WTC11 (cell line): Measurements from ENCODE around the gene CD101. TPM values are rescaled to one million over a fixed set of nuclear protein-coding genes. Genes with fewer than 3 reads are reported as not detected.

Experiments
- ATAC-seq: fragments of 200-7000 bp; cut with Tn5 transposase; 2 replicates; pipeline ENCODE4 v1.10.0; 2021; ENCODE audit warnings: mild to moderate bottlenecking, moderate library complexity
- CTCF ChIA-PET: fragments of 300-600 bp; sonication (Branson Sonifier 250); formaldehyde crosslinking; loops from one replicate; lab custom pipeline; 2021; ENCODE audit warnings: antibody characterized with exemption; lab: Charles Lee
- POLR2A ChIA-PET: fragments of 350-600 bp; sonication (Branson Sonifier 250); formaldehyde crosslinking; loops from one replicate; lab custom pipeline; 2021; ENCODE audit warnings: antibody characterized with exemption; lab: Charles Lee
- DNase-seq: peaks from one replicate; pipeline ENCODE4 v3.0.0; 2021; ENCODE audit warnings: low spot score
- H3K27ac Mint-ChIP-seq: 2 replicates; pipeline ENCODE4 v1.8.0; 2021; ENCODE audit warnings: mixed read lengths
- H3K27me3 Mint-ChIP-seq: 2 replicates; pipeline ENCODE4 v1.8.0; 2021; ENCODE audit warnings: low read depth, mild to moderate bottlenecking, moderate library complexity, mixed read lengths
- H3K36me3 Mint-ChIP-seq: 2 replicates; pipeline ENCODE4 v1.8.0; 2021; ENCODE audit warnings: mixed read lengths
- H3K4me1 Mint-ChIP-seq: 2 replicates; pipeline ENCODE4 v1.8.0; 2022; ENCODE audit warnings: mixed read lengths
- H3K4me3 Mint-ChIP-seq: 2 replicates; pipeline ENCODE4 v1.8.0; 2021; ENCODE audit warnings: mild to moderate bottlenecking, moderate library complexity, mixed read lengths
- H3K9me3 Mint-ChIP-seq: 2 replicates; pipeline ENCODE4 v1.8.0; 2021; ENCODE audit warnings: mixed read lengths
- GTF2I ChIP-seq: fragments of 250-450 bp; sonication (Bioruptor Pico); conservative IDR thresholded peaks from 2 replicates; pipeline ENCODE4 v1.4.0; 2021; ENCODE audit warnings: mild to moderate bottlenecking
- HMGA2 ChIP-seq: fragments of 250-450 bp; sonication (Bioruptor Pico); IDR thresholded peaks from 2 replicates; pipeline ENCODE4 v1.4.0; 2021; ENCODE audit warnings: mild to moderate bottlenecking, moderate library complexity
- NFYB ChIP-seq: sonication (generic); formaldehyde crosslinking; conservative IDR thresholded peaks from 2 replicates; pipeline ENCODE4 v1.8.0; 2022; ENCODE audit warnings: low read depth, missing genetic modification reagents
- SP1 ChIP-seq: sonication (generic); formaldehyde crosslinking; conservative IDR thresholded peaks from 2 replicates; pipeline ENCODE4 v1.8.1; 2022; ENCODE audit warnings: missing genetic modification reagents
- TP53 ChIP-seq: sonication (generic); formaldehyde crosslinking; IDR thresholded peaks from 2 replicates; pipeline ENCODE4 v1.8.1; 2023; ENCODE audit warnings: mild to moderate bottlenecking, missing genetic modification reagents
- ZNF416 ChIP-seq: fragments of 250-450 bp; sonication (Bioruptor Pico); IDR thresholded peaks from 2 replicates; pipeline ENCODE4 v1.9.0; 2021; ENCODE audit warnings: mild to moderate bottlenecking, inconsistent platforms
- ZNF423 ChIP-seq: fragments of 250-450 bp; sonication (Bioruptor Pico); IDR thresholded peaks from 2 replicates; pipeline ENCODE4 v2.1.2; 2022; ENCODE audit warnings: mild to moderate bottlenecking, moderate library complexity
- total RNA-seq: library from RNA; stranded (reverse); gene quantifications from 3 replicates; pipeline ENCODE4 v1.2.3, GENCODE V29; 2021
- TF ChIP-seq, protein P1 (sequence below): sonication (generic); formaldehyde crosslinking; IDR thresholded peaks from 2 replicates; pipeline ENCODE4 v1.8.0; 2023; ENCODE audit warnings: missing genetic modification reagents, mild to moderate bottlenecking, borderline replicate concordance
- TF ChIP-seq, protein P2 (sequence below): sonication (generic); formaldehyde crosslinking; IDR thresholded peaks from 2 replicates; pipeline ENCODE4 v1.8.1; 2023; ENCODE audit warnings: mild to moderate bottlenecking, missing genetic modification reagents, moderate library complexity
- TF ChIP-seq, protein P3 (sequence below): fragments of 250-450 bp; sonication (Bioruptor Pico); IDR thresholded peaks from 2 replicates; pipeline ENCODE4 v1.9.0; 2021; ENCODE audit warnings: mild to moderate bottlenecking, borderline replicate concordance
- TF ChIP-seq, protein P4 (sequence below): sonication (generic); formaldehyde crosslinking; IDR thresholded peaks from 2 replicates; pipeline ENCODE4 v1.8.1; 2023; ENCODE audit warnings: mild to moderate bottlenecking, missing genetic modification reagents
- TF ChIP-seq, protein P5 (sequence below): fragments of 250-450 bp; sonication (Bioruptor Pico); IDR thresholded peaks from 2 replicates; pipeline ENCODE4 v1.9.0; 2021; ENCODE audit warnings: moderate library complexity, mild to moderate bottlenecking, inconsistent platforms, borderline replicate concordance
- TF ChIP-seq, protein P6 (sequence below): sonication (generic); formaldehyde crosslinking; IDR thresholded peaks from 2 replicates; pipeline ENCODE4 v1.8.1; 2022; ENCODE audit warnings: low read depth, mild to moderate bottlenecking, moderate library complexity, missing genetic modification reagents, borderline replicate concordance
- TF ChIP-seq, protein P7 (sequence below): fragments of 250-450 bp; sonication (Bioruptor Pico); conservative IDR thresholded peaks from 2 replicates; pipeline ENCODE4 v1.9.0; 2021; ENCODE audit warnings: mild to moderate bottlenecking
- TF ChIP-seq, protein P8 (sequence below): fragments of 250-450 bp; sonication (Bioruptor Pico); IDR thresholded peaks from 2 replicates; pipeline ENCODE4 v1.8.0; 2021; ENCODE audit warnings: mild to moderate bottlenecking
- TF ChIP-seq, protein P9 (sequence below): sonication (generic); formaldehyde crosslinking; IDR thresholded peaks from 2 replicates; pipeline ENCODE4 v1.8.0; 2022; ENCODE audit warnings: mild to moderate bottlenecking, missing genetic modification reagents

The CD101 gene
- total RNA-seq, 1 experiment from 2014 or later, result 1.4 TPM

DNA sequence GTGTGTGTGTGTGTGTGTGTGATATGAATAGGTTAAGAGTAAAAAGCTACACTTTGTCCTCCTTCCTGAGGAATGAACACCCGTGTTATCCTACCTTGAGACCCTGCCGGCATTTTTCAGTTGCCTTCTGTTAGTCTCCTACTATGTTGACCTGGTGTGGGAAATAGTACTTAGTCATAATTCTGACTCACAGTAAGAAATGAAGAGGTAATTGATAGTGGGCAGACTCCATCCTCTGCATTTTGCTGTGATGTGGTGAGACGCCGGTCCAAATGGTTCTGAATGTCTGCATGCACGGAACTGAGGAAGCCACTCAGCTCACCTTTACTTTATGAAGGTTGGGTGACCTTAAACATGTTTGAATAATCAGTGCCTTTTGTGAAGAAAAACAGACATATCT lies 12.6 kb downstream of the CD101 start:
- DNase-seq (no peak), ATAC-seq (no peak)
- H3K9me3 Mint-ChIP-seq, result no peaks in the 10 kb centered on the region
- ChIA-PET POLR2A (interaction anchor here (0.7 kb wide), 1 partner anchor 253 kb away, joined by 5 read pairs; no protein-coding TSS in a partner anchor), CTCF (no interaction called here)
- H3K27me3 Mint-ChIP-seq, result no peaks in the 10 kb centered on the region
- H3K4me3 Mint-ChIP-seq, result no peak overlapping the region
- H3K4me1 Mint-ChIP-seq, result peaks cover 23% of the 10 kb centered on the region
- TF ChIP-seq SP1 (CRISPR knock-in tag) (no peak), ZNF423 (CRISPR knock-in tag) (no peak), ZNF416 (no peak)
- TF ChIP-seq, protein P1, sequence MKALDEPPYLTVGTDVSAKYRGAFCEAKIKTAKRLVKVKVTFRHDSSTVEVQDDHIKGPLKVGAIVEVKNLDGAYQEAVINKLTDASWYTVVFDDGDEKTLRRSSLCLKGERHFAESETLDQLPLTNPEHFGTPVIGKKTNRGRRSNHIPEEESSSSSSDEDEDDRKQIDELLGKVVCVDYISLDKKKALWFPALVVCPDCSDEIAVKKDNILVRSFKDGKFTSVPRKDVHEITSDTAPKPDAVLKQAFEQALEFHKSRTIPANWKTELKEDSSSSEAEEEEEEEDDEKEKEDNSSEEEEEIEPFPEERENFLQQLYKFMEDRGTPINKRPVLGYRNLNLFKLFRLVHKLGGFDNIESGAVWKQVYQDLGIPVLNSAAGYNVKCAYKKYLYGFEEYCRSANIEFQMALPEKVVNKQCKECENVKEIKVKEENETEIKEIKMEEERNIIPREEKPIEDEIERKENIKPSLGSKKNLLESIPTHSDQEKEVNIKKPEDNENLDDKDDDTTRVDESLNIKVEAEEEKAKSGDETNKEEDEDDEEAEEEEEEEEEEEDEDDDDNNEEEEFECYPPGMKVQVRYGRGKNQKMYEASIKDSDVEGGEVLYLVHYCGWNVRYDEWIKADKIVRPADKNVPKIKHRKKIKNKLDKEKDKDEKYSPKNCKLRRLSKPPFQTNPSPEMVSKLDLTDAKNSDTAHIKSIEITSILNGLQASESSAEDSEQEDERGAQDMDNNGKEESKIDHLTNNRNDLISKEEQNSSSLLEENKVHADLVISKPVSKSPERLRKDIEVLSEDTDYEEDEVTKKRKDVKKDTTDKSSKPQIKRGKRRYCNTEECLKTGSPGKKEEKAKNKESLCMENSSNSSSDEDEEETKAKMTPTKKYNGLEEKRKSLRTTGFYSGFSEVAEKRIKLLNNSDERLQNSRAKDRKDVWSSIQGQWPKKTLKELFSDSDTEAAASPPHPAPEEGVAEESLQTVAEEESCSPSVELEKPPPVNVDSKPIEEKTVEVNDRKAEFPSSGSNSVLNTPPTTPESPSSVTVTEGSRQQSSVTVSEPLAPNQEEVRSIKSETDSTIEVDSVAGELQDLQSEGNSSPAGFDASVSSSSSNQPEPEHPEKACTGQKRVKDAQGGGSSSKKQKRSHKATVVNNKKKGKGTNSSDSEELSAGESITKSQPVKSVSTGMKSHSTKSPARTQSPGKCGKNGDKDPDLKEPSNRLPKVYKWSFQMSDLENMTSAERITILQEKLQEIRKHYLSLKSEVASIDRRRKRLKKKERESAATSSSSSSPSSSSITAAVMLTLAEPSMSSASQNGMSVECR (CRISPR knock-in tag), result no peak
- TF ChIP-seq, protein P2, sequence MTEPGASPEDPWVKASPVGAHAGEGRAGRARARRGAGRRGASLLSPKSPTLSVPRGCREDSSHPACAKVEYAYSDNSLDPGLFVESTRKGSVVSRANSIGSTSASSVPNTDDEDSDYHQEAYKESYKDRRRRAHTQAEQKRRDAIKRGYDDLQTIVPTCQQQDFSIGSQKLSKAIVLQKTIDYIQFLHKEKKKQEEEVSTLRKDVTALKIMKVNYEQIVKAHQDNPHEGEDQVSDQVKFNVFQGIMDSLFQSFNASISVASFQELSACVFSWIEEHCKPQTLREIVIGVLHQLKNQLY (CRISPR knock-in tag), result no peak
- TF ChIP-seq, protein P3, sequence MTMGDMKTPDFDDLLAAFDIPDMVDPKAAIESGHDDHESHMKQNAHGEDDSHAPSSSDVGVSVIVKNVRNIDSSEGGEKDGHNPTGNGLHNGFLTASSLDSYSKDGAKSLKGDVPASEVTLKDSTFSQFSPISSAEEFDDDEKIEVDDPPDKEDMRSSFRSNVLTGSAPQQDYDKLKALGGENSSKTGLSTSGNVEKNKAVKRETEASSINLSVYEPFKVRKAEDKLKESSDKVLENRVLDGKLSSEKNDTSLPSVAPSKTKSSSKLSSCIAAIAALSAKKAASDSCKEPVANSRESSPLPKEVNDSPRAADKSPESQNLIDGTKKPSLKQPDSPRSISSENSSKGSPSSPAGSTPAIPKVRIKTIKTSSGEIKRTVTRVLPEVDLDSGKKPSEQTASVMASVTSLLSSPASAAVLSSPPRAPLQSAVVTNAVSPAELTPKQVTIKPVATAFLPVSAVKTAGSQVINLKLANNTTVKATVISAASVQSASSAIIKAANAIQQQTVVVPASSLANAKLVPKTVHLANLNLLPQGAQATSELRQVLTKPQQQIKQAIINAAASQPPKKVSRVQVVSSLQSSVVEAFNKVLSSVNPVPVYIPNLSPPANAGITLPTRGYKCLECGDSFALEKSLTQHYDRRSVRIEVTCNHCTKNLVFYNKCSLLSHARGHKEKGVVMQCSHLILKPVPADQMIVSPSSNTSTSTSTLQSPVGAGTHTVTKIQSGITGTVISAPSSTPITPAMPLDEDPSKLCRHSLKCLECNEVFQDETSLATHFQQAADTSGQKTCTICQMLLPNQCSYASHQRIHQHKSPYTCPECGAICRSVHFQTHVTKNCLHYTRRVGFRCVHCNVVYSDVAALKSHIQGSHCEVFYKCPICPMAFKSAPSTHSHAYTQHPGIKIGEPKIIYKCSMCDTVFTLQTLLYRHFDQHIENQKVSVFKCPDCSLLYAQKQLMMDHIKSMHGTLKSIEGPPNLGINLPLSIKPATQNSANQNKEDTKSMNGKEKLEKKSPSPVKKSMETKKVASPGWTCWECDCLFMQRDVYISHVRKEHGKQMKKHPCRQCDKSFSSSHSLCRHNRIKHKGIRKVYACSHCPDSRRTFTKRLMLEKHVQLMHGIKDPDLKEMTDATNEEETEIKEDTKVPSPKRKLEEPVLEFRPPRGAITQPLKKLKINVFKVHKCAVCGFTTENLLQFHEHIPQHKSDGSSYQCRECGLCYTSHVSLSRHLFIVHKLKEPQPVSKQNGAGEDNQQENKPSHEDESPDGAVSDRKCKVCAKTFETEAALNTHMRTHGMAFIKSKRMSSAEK (CRISPR knock-in tag), result no peak
- TF ChIP-seq, protein P4, sequence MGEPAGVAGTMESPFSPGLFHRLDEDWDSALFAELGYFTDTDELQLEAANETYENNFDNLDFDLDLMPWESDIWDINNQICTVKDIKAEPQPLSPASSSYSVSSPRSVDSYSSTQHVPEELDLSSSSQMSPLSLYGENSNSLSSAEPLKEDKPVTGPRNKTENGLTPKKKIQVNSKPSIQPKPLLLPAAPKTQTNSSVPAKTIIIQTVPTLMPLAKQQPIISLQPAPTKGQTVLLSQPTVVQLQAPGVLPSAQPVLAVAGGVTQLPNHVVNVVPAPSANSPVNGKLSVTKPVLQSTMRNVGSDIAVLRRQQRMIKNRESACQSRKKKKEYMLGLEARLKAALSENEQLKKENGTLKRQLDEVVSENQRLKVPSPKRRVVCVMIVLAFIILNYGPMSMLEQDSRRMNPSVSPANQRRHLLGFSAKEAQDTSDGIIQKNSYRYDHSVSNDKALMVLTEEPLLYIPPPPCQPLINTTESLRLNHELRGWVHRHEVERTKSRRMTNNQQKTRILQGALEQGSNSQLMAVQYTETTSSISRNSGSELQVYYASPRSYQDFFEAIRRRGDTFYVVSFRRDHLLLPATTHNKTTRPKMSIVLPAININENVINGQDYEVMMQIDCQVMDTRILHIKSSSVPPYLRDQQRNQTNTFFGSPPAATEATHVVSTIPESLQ (CRISPR knock-in tag), result no peak
- no peak overlapping the region for H3K27ac Mint-ChIP-seq
- H3K36me3 Mint-ChIP-seq, result no peaks in the 10 kb centered on the region; the same call in 1 of the 2 replicates

DNA sequence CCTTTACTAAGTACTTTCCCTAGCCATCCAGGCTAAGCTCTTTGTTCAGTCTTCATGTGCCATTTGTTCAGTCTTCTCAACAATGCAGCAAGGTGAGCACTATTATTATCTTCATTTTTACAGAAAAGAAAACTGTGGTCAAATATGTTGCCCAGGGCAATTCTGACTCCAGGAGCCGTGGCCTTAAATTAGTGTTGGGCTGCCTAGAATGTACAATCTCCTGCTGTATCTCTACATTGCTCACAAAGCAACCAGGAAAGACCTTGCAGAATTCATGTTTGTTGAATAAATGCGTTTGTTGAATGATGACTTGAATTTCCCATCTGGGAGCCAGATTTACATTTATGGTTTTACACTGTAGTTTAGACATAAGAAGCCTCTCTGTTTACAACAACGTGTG lies 14.2 kb downstream of the CD101 start:
- no peak overlapping the region for H3K27ac Mint-ChIP-seq

More for the DNA sequence above, 14.2 kb downstream of the CD101 start:
- no peaks in the 10 kb centered on the region for H3K27me3 Mint-ChIP-seq
- ATAC-seq (no peak), DNase-seq (no peak)
- CTCF ChIA-PET, result no interaction called here
- POLR2A ChIA-PET, result no interaction called here
- H3K9me3 Mint-ChIP-seq, result no peaks in the 10 kb centered on the region
- TF ChIP-seq, protein P5, sequence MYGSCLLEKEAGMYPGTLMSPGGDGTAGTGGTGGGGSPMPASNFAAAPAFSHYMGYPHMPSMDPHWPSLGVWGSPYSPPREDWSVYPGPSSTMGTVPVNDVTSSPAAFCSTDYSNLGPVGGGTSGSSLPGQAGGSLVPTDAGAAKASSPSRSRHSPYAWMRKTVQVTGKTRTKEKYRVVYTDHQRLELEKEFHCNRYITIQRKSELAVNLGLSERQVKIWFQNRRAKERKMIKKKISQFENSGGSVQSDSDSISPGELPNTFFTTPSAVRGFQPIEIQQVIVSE (CRISPR knock-in tag), result no peak
- TF ChIP-seq, protein P6, sequence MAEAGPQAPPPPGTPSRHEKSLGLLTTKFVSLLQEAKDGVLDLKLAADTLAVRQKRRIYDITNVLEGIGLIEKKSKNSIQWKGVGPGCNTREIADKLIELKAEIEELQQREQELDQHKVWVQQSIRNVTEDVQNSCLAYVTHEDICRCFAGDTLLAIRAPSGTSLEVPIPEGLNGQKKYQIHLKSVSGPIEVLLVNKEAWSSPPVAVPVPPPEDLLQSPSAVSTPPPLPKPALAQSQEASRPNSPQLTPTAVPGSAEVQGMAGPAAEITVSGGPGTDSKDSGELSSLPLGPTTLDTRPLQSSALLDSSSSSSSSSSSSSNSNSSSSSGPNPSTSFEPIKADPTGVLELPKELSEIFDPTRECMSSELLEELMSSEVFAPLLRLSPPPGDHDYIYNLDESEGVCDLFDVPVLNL (CRISPR knock-in tag), result no peak
- TF ChIP-seq HMGA2 (no peak), GTF2I (CRISPR knock-in tag) (no peak), NFYB (CRISPR knock-in tag) (no peak), TP53 (CRISPR knock-in tag) (no peak)
- TF ChIP-seq, protein P7, sequence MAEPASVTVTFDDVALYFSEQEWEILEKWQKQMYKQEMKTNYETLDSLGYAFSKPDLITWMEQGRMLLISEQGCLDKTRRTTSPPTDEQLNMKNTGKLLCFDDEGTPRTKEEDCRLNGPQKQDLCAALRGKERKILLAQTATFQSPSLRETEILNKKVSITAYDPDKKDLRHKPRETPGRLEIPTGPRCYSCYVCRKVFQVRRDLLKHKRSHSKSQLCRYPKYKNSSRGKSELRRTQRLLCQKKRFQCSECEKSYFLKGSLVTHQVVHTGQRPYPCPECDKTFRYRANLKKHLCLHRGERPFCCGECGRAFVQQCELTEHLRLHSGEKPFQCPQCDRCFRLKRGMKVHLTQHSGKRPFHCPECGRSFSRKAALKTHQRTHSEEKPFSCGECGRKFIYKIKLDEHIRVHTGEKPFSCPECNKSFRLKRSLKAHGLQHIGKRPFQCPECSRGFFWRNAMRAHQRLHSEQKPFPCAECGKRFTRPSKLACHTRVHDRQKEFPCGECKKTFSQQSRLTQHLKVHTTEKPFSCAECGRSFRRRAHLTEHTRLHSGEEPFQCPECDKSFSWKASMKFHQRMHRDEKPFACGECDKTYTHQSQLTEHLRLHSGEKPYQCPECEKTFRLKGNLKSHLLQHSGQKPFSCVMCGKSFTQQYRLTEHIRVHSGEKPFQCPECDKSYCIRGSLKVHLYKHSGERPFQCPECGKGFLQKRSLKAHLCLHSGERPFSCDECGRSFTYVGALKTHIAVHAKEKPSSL, result no peak
- TF ChIP-seq, protein P8, sequence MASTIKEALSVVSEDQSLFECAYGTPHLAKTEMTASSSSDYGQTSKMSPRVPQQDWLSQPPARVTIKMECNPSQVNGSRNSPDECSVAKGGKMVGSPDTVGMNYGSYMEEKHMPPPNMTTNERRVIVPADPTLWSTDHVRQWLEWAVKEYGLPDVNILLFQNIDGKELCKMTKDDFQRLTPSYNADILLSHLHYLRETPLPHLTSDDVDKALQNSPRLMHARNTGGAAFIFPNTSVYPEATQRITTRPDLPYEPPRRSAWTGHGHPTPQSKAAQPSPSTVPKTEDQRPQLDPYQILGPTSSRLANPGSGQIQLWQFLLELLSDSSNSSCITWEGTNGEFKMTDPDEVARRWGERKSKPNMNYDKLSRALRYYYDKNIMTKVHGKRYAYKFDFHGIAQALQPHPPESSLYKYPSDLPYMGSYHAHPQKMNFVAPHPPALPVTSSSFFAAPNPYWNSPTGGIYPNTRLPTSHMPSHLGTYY (CRISPR knock-in tag), result no peak
- TF ChIP-seq, protein P9, sequence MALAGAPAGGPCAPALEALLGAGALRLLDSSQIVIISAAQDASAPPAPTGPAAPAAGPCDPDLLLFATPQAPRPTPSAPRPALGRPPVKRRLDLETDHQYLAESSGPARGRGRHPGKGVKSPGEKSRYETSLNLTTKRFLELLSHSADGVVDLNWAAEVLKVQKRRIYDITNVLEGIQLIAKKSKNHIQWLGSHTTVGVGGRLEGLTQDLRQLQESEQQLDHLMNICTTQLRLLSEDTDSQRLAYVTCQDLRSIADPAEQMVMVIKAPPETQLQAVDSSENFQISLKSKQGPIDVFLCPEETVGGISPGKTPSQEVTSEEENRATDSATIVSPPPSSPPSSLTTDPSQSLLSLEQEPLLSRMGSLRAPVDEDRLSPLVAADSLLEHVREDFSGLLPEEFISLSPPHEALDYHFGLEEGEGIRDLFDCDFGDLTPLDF (CRISPR knock-in tag), result no peak
- peaks cover 10% of the 10 kb centered on the region for H3K4me1 Mint-ChIP-seq
- no peaks in the 10 kb centered on the region; the same call in 1 of the 2 replicates for H3K36me3 Mint-ChIP-seq
- H3K4me3 Mint-ChIP-seq, result no peak overlapping the region
